Measurements from ENCODE around the gene SLC38A11.

GRCh38 chr2:164860694-164861042, 94.7 kb downstream of the SLC38A11 start:
- TF ChIP-seq ZNF561 (tag by site-specific recombination; IDR thresholded peaks at IDR 0.05; ENCODE audit: borderline replicate concordance) = no peak
- TF ChIP-seq YY1 (tag by site-specific recombination; IDR thresholded peaks at IDR 0.05) = no peak
- TF ChIP-seq, protein P1, sequence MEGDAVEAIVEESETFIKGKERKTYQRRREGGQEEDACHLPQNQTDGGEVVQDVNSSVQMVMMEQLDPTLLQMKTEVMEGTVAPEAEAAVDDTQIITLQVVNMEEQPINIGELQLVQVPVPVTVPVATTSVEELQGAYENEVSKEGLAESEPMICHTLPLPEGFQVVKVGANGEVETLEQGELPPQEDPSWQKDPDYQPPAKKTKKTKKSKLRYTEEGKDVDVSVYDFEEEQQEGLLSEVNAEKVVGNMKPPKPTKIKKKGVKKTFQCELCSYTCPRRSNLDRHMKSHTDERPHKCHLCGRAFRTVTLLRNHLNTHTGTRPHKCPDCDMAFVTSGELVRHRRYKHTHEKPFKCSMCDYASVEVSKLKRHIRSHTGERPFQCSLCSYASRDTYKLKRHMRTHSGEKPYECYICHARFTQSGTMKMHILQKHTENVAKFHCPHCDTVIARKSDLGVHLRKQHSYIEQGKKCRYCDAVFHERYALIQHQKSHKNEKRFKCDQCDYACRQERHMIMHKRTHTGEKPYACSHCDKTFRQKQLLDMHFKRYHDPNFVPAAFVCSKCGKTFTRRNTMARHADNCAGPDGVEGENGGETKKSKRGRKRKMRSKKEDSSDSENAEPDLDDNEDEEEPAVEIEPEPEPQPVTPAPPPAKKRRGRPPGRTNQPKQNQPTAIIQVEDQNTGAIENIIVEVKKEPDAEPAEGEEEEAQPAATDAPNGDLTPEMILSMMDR (tag by site-specific recombination; IDR thresholded peaks at IDR 0.05) = no peak
- TF ChIP-seq ZNF548 (tag by site-specific recombination; IDR thresholded peaks at IDR 0.05) = no peak
- no peak for TF ChIP-seq ZNF792 (tag by site-specific recombination; IDR thresholded peaks at IDR 0.05)
- TF ChIP-seq ZNF404 (tag by site-specific recombination; IDR thresholded peaks at IDR 0.05) = no peak
- no peak for TF ChIP-seq GLI2 (tag by site-specific recombination; IDR thresholded peaks at IDR 0.05; ENCODE audit: borderline replicate concordance, low read depth)
- no peak for TF ChIP-seq ZNF24 (tag by site-specific recombination; IDR thresholded peaks at IDR 0.05)
- no peak for TF ChIP-seq ZNF571 (tag by site-specific recombination; IDR thresholded peaks at IDR 0.05)
- TF ChIP-seq BCL11A (tag by site-specific recombination; IDR thresholded peaks at IDR 0.05; ENCODE audit: low read depth) = no peak
- TF ChIP-seq, protein P2, sequence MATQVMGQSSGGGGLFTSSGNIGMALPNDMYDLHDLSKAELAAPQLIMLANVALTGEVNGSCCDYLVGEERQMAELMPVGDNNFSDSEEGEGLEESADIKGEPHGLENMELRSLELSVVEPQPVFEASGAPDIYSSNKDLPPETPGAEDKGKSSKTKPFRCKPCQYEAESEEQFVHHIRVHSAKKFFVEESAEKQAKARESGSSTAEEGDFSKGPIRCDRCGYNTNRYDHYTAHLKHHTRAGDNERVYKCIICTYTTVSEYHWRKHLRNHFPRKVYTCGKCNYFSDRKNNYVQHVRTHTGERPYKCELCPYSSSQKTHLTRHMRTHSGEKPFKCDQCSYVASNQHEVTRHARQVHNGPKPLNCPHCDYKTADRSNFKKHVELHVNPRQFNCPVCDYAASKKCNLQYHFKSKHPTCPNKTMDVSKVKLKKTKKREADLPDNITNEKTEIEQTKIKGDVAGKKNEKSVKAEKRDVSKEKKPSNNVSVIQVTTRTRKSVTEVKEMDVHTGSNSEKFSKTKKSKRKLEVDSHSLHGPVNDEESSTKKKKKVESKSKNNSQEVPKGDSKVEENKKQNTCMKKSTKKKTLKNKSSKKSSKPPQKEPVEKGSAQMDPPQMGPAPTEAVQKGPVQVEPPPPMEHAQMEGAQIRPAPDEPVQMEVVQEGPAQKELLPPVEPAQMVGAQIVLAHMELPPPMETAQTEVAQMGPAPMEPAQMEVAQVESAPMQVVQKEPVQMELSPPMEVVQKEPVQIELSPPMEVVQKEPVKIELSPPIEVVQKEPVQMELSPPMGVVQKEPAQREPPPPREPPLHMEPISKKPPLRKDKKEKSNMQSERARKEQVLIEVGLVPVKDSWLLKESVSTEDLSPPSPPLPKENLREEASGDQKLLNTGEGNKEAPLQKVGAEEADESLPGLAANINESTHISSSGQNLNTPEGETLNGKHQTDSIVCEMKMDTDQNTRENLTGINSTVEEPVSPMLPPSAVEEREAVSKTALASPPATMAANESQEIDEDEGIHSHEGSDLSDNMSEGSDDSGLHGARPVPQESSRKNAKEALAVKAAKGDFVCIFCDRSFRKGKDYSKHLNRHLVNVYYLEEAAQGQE (tag by site-specific recombination; IDR thresholded peaks at IDR 0.05) = no peak
- no peak for TF ChIP-seq ZNF146 (tag by site-specific recombination; IDR thresholded peaks at IDR 0.05)
